Uterus (tissue), 2 donors: ENCODE data around the gene MTMR12.
"Not testable (repeated sequence)": the region's sequence is repeated elsewhere in the genome, so short reads cannot be mapped to it uniquely, and the experiment has no call there.

Source experiments
- POLR2A ChIP-seq, 2 donors: fragments of 450-650 bp; IDR thresholded peaks; one replicate each; pipeline ENCODE4 v1.6.1; 2016; ENCODE audit warnings: antibody characterized with exemption in 2 of 2, mild to moderate bottlenecking in 1 of 2, moderate library complexity in 1 of 2
- TF ChIP-seq, protein P1 (sequence below), 4 experiments: fragments of 200-600 bp in 2 of 4; fragments of 450-650 bp in 2 of 4; sonication (generic) in 2 of 4; IDR thresholded peaks; one replicate each; pipeline ENCODE4 v1.5.1; 2016 to 2019; ENCODE audit warnings: antibody characterized with exemption in 4 of 4, mild to moderate bottlenecking in 2 of 4, moderate library complexity in 1 of 4

DNA sequence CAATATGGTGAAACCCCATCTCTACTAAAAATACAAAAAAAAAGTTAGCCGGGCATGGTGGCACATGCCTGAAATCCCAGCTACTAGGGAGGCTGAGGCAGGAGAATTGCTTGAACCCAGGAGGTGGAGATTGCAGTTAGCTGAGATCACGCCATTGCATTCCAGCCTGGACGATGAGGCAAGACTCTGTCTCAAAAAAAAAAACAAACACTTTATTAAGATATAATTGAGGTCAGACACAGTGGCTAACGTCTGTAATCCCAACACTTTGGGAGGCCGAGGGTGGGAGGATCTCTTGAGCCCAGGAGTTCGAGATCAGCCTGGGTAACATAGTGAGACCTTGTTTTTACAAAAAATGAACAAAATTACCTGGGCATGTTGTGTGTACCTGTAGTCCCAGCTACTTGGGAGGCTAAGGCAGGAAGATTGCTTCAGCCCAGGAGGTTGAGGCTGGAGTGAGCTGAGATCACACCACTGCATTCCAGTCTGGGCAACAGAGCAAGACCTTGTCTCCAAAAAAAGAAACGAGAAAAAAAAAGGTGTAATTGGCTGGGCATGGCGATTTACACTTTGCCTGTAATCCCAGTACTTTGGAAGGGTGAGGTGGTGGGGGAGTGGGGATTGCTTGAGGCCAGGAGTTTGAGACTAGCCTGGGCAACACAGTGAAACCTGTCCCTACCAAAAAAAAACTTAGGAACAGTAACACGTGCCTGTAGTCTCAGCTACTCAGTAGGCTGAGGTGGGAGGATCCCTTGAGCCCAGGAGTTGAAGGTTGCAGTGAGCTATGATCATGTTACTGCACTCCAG is 16.6 kb downstream of the MTMR12 start:
- not testable (repeated sequence) for TF ChIP-seq POLR2A (IDR thresholded peaks at IDR 0.05)
- TF ChIP-seq, protein P1, sequence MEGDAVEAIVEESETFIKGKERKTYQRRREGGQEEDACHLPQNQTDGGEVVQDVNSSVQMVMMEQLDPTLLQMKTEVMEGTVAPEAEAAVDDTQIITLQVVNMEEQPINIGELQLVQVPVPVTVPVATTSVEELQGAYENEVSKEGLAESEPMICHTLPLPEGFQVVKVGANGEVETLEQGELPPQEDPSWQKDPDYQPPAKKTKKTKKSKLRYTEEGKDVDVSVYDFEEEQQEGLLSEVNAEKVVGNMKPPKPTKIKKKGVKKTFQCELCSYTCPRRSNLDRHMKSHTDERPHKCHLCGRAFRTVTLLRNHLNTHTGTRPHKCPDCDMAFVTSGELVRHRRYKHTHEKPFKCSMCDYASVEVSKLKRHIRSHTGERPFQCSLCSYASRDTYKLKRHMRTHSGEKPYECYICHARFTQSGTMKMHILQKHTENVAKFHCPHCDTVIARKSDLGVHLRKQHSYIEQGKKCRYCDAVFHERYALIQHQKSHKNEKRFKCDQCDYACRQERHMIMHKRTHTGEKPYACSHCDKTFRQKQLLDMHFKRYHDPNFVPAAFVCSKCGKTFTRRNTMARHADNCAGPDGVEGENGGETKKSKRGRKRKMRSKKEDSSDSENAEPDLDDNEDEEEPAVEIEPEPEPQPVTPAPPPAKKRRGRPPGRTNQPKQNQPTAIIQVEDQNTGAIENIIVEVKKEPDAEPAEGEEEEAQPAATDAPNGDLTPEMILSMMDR (IDR thresholded peaks at IDR 0.05) = not testable (repeated sequence)
